Panc1 (cell line): ENCODE measurements around the gene KIAA0586.

Source experiments
- CTCF ChIP-seq: fragments of 450-650 bp; IDR thresholded peaks from 2 replicates; pipeline ENCODE4 v1.5.1; 2017; ENCODE audit warnings: mild to moderate bottlenecking
- POLR2AphosphoS5 ChIP-seq: IDR thresholded peaks from 2 replicates; pipeline ENCODE4 v1.6.1; 2012; ENCODE audit warnings: mild to moderate bottlenecking, low read depth, low read length, moderate library complexity
- SIN3A ChIP-seq: IDR thresholded peaks from 2 replicates; pipeline ENCODE4 v1.6.1; 2012; ENCODE audit warnings: low read depth, mild to moderate bottlenecking, low read length, moderate library complexity, borderline replicate concordance; ENCODE audit not compliant: insufficient read depth
- TCF7L2 ChIP-seq: IDR thresholded peaks from 2 replicates; pipeline ENCODE4 v1.6.1; 2011; ENCODE audit warnings: mild to moderate bottlenecking, low read depth, low read length, inconsistent platforms
- TF ChIP-seq, protein P1 (sequence below), 2 experiments: IDR thresholded peaks; 2 replicates each; pipeline ENCODE4 v1.6.1; 2011 to 2012; ENCODE audit warnings: low read depth in 2 of 2, control low read depth in 1 of 2, low read length in 1 of 2, mild to moderate bottlenecking in 1 of 2, moderate library complexity in 1 of 2; ENCODE audit not compliant: insufficient read depth in 1 of 2

- TF ChIP-seq CTCF (no peak), SIN3A (no peak), POLR2AphosphoS5 (no peak), TCF7L2 (no peak)
- TF ChIP-seq, protein P1, sequence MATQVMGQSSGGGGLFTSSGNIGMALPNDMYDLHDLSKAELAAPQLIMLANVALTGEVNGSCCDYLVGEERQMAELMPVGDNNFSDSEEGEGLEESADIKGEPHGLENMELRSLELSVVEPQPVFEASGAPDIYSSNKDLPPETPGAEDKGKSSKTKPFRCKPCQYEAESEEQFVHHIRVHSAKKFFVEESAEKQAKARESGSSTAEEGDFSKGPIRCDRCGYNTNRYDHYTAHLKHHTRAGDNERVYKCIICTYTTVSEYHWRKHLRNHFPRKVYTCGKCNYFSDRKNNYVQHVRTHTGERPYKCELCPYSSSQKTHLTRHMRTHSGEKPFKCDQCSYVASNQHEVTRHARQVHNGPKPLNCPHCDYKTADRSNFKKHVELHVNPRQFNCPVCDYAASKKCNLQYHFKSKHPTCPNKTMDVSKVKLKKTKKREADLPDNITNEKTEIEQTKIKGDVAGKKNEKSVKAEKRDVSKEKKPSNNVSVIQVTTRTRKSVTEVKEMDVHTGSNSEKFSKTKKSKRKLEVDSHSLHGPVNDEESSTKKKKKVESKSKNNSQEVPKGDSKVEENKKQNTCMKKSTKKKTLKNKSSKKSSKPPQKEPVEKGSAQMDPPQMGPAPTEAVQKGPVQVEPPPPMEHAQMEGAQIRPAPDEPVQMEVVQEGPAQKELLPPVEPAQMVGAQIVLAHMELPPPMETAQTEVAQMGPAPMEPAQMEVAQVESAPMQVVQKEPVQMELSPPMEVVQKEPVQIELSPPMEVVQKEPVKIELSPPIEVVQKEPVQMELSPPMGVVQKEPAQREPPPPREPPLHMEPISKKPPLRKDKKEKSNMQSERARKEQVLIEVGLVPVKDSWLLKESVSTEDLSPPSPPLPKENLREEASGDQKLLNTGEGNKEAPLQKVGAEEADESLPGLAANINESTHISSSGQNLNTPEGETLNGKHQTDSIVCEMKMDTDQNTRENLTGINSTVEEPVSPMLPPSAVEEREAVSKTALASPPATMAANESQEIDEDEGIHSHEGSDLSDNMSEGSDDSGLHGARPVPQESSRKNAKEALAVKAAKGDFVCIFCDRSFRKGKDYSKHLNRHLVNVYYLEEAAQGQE (IDR thresholded peaks at IDR 0.05; ENCODE audit: insufficient read depth in 1 of 2, low read depth in 2 of 2, low read length in 1 of 2), result no peak
Measured at GRCh38 chr14:58557242-58557641, 129.7 kb downstream of the KIAA0586 start.
